CD4-positive, alpha-beta T cell treated with Interleukin-17A for 1 hour (primary cell): ENCODE results near the gene CADPS.

Experiments
- DNase-seq: peaks from one replicate; pipeline ENCODE4 v3.0.0-alpha.2; 2020

Gene CADPS

GRCh38 chr3:62805580-62806277 lies 69.5 kb downstream of the CADPS start:
- DNase-seq, result no peak

GRCh38 chr3:62805106-62805505 lies 70.1 kb downstream of the CADPS start:
- no peak for DNase-seq

GRCh38 chr3:62803276-62803675 lies 71.9 kb downstream of the CADPS start:
- no peak for DNase-seq

- DNase-seq, result no peak
Observed at GRCh38 chr3:62798000-62798399, 77.2 kb downstream of the CADPS start.

GRCh38 chr3:62797132-62797531 lies 78.1 kb downstream of the CADPS start:
- DNase-seq, result no peak

- DNase-seq, result no peak
Observed at GRCh38 chr3:62795978-62796657, 79.1 kb downstream of the CADPS start.

- DNase-seq, result no peak
Observed at GRCh38 chr3:62793946-62794345, 81.3 kb downstream of the CADPS start.

GRCh38 chr3:62785384-62785783 lies 89.8 kb downstream of the CADPS start:
- no peak for DNase-seq

- no peak for DNase-seq
Observed at GRCh38 chr3:62781121-62781520, 94.1 kb downstream of the CADPS start.

- DNase-seq, result no peak
Observed at GRCh38 chr3:62777674-62778073, 97.5 kb downstream of the CADPS start.

GRCh38 chr3:62777130-62777529 lies 98.1 kb downstream of the CADPS start:
- DNase-seq, result no peak

- no peak for DNase-seq
Observed at GRCh38 chr3:62774221-62774620, 101.0 kb downstream of the CADPS start.

GRCh38 chr3:62771331-62772072 lies 103.7 kb downstream of the CADPS start:
- DNase-seq, result no peak

GRCh38 chr3:62768896-62769295 lies 106.3 kb downstream of the CADPS start:
- DNase-seq, result no peak

GRCh38 chr3:62761711-62762110 lies 113.5 kb downstream of the CADPS start:
- no peak for DNase-seq

- DNase-seq, result no peak
Observed at GRCh38 chr3:62761311-62761710, 113.9 kb downstream of the CADPS start.

- no peak for DNase-seq
Observed at GRCh38 chr3:62758296-62759066, 116.7 kb downstream of the CADPS start.

- DNase-seq, result no peak
Observed at GRCh38 chr3:62757045-62757444, 118.2 kb downstream of the CADPS start.

- no peak for DNase-seq
Observed at GRCh38 chr3:62755285-62755684, 119.9 kb downstream of the CADPS start.

- DNase-seq, result no peak
Observed at GRCh38 chr3:62749657-62750056, 125.6 kb downstream of the CADPS start.

- no peak for DNase-seq
Observed at GRCh38 chr3:62749130-62749529, 126.1 kb downstream of the CADPS start.

GRCh38 chr3:62737449-62737848 lies 137.8 kb downstream of the CADPS start:
- DNase-seq, result no peak

GRCh38 chr3:62735510-62735909 lies 139.7 kb downstream of the CADPS start:
- DNase-seq, result no peak
